GM19372 (cell line): ENCODE results near the gene GALNT15.

Experiments
- ATAC-seq: cut with Tn5 transposase; IDR thresholded peaks from one replicate; pipeline ENCODE4 v1.9.1; 2021; ENCODE audit warnings: mild to moderate bottlenecking, low read depth, moderate library complexity; ENCODE audit not compliant: unreplicated experiment

GALNT15 gene, protein sequence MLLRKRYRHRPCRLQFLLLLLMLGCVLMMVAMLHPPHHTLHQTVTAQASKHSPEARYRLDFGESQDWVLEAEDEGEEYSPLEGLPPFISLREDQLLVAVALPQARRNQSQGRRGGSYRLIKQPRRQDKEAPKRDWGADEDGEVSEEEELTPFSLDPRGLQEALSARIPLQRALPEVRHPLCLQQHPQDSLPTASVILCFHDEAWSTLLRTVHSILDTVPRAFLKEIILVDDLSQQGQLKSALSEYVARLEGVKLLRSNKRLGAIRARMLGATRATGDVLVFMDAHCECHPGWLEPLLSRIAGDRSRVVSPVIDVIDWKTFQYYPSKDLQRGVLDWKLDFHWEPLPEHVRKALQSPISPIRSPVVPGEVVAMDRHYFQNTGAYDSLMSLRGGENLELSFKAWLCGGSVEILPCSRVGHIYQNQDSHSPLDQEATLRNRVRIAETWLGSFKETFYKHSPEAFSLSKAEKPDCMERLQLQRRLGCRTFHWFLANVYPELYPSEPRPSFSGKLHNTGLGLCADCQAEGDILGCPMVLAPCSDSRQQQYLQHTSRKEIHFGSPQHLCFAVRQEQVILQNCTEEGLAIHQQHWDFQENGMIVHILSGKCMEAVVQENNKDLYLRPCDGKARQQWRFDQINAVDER

DNA sequence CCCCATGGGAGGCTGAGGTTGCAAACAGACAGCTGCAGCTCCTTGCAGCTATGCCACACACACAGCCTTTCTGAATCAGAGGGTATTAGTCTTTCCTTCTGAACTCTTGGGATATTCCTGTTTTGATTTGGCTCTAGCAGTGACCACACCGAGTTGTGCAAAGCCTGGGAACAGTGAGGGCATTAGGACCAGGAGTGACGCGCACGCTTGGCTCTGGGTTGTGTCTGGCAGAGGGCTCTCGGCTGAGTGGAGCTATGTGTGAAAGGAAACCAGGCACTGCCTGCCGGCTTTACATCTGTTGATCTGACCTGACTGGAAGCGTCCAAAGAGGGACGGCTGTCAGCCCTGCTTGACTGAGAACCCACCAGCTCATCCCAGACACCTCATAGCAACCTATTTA lies at the start of gene GALNT15:
Gene GALNT15, plus strand, starts transcription at position 292 of the 400 bp plus-strand sequence. CDS start 472 bp downstream, outside the sequence.
- ATAC-seq: no peak

DNA sequence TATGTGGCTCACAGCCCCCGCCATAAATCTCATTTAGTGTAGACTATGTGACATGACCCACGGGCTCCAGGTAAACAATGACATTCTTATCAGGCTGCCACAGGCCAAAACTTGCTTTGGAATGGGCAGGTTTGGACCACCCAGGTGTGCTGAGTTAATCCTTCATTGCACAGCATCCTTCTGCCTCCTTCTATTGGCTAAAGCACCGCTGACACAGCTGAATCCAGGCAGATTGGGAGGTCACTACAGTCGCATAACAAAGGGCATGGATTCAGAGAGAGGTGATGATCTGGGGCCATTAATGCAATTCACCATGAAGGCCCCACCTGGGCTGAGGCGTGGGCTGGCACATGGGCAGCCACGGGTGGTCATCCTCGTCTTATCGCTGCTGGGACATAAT lies 47.8 kb upstream of the GALNT15 start:
- no peak for ATAC-seq

DNA sequence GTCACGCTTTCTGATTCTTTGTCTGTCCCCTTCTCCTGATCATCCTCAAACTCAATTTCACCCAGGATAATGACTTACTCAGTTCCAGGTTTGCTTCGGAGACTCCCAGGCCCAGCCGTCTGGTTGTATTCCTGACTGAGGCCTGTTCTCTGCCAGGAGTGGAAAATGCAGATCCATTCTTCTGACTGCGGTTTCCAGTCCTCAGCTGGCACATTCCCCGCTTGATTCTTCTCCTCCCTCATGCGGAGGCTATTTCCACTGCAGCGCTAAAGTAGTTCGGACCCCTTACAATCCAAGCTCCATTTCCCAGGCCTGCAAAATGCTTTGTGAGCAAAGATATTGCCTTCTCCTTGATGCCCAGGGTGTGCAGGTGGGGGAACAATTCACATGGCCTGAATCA lies 47.2 kb upstream of the GALNT15 start:
- no peak for ATAC-seq

DNA sequence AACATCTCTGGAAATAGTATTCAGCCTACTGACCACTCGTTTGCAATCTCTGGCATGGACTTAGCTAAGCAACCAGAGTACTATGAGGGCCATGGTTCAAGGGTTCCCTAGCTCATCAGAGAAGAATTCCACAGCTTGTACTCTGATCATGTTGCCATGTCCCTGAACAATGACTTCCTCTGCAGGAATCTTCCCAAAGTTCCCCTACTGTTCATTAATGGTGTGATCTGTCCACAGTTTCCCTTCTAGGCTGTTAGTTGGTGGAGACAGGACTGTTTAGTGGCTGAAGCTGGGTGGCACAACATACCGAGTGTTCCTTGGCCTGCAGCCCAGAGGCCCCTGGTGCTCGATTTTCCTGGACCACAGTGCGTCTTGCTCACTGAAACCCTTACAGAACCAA lies 44.4 kb upstream of the GALNT15 start:
- ATAC-seq: no peak

DNA sequence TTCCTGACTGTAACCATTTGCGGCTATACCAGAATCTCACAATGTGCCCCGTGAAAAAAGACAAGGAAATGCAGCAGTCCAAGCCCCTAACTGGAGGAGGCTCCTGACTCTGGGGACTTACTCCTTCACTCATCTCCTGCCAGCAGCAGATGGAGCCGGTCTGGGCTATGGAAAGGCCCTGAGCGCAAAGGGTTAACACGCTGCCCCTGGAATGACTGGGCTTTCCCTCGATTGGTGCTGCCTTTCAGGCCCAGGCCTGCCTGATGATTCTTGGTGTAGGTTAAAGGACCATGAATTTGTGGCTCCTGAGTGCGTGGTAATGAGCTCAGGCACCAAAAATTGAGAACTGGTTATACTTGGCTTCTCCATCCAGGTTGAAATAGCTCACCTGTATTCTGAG lies 42.3 kb upstream of the GALNT15 start:
- ATAC-seq: no peak

DNA sequence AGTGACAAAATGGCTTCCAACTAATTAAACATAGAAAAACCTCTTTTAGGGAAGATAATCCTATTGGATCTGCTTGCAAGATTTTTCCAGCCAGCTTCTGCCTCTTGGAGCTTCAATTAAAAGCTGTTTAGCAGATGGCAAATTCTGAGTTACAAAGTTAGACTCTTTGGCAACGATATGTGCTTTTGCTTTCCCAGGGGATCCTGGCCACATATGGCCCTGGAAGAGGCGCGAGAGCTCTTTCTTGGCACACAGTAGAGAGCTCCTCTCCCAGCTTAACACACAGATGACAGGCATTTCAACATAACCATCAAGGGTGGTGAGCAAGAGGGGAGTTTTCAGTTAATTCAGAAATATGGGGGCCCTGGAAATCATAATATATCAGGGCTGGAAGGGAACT lies 41.6 kb upstream of the GALNT15 start:
- ATAC-seq: no peak

DNA sequence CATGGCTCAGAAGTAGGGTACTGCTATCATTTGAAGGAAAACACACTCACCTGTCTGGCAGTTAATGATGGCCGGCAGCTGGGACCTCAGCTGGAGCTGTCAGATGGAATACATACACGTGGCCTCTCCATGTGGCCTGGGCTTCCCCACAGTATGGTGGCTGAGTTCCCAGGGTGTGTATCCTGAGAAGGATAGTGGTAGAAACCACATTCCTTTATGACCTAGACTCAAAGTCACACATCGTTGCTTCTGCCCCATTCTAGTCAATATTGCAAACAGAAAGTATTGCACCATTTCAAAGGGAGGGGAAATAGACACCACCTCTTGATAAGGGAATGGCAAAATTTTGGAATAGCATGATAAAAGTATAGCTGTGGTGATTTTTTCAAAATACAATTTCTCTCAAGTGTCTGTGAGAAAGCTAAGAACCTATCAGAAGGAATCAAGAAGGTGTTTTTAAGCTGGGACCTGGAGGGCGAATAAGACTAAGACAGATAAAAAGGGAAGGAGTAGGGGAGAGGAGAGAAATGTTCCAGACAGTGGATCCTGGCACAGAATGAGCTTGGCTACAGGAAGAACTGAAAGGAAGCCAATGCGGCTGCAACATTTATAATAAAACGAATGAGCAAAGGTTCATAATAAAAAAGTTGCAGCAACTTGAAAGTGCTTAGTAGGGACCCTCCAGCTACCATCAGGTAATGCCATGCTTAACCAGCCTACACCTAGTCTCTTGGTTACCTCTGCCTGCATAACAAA lies 40.1 kb upstream of the GALNT15 start:
- no peak for ATAC-seq

DNA sequence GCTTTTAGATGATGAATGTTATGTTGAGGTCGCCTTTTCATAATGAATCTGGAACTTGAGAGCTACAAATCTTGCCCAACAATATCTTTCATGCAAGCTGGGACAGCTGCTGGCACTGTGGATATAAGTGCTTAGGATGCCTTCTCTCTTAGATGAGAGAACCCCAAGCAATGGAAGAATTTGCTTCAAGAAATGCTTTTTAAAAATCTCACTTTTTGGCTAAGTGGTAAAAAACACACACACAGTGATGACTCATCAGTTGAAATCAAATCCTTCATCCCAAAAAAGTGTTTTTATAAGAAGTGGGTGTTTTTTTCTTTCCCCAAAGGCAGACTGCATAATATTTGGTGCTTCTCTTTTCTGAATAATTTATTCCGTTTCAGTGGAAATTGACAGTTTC lies 38.4 kb upstream of the GALNT15 start:
- ATAC-seq: no peak

DNA sequence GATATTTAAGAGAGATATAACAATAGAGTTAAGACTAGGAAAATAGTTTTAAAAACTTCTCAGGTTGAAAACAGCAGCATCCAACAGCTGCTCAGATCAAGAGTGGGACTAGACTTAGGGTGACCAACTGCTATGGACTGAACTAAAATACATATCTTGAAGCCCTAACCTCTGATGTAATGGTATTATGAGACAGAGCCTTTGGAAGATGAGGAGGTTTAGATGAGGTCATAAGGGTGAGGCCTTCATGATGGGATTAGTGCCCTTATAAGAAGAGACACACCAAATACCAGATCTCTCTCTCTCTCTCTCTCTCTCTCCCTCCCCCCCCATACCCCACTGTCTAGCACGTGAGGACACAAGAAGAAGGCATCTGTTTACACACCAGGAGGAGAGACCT lies 37.4 kb upstream of the GALNT15 start:
- ATAC-seq: no peak

DNA sequence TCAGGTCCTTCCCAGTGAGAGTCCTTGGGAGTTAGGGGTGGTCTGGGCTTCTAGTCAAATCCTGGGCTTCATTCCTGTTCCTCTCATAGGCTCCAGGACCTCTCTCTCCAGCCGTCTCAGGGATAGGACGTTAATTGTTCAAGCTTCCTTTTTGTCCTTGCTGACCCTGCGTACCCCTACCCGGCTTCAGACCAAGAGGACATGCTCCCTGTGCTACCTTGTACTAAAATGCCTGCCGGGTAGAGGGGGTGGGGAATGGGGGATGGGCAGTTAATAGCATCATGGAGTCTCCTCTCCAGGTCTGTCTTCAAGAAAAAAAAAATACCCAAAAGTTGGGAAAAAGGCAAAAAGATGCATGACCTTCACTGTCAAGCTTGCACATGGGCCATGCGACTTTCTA lies 36.5 kb upstream of the GALNT15 start:
- no peak for ATAC-seq

DNA sequence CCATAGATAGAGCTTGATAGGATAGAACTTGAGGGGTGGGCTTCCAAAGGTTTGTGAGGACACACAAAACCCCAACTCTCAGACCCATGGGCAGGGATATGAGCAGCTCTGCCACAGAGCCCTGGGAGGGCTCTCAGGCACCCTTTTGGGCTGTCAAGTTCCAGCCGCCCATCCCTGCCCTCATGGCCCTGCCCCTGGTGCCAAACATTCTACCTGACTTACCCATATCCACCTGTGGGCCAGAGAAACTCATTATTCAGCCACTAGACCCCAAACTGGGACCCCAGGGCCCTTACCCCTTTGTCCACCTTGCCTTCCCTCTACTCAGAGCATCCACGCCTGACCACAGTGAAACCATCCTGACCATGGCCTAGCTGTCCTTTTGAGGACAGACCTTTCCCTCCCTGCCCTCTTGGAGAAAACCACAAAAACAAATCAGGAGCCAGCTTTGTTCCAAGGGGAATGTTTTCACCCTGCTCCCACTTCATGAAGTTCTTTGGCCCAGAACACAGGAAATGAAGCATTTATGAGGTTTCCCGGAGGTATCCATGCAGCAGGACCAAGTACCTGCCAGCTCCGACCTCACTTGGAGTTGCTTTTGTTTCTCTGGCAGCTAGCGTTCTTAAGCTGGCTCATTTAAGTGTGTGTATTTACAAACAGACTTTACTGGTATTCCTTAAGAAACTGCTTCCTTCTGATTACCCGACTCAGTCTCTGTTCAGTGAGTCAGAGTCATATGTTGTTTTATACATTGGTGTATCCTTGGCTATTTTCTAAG lies 34.2 kb upstream of the GALNT15 start:
- ATAC-seq: no peak

DNA sequence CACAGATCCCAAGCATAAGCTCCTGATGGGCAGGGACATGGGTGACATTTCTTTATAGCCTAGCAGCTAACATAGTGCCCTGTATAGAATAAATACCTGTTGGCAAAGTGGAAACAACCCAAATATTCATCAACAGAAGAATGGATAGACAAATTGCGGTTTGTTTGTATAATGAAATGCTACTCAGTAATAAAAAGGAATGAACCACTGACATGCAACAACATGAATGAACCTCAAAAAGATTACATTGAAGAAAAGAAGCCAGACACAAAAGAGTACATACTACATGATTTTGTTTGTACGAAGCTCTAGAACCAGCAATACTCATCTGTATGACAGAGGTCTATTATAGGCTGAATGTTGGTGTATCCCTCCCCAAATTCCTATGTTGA lies 33.6 kb upstream of the GALNT15 start:
- no peak for ATAC-seq

DNA sequence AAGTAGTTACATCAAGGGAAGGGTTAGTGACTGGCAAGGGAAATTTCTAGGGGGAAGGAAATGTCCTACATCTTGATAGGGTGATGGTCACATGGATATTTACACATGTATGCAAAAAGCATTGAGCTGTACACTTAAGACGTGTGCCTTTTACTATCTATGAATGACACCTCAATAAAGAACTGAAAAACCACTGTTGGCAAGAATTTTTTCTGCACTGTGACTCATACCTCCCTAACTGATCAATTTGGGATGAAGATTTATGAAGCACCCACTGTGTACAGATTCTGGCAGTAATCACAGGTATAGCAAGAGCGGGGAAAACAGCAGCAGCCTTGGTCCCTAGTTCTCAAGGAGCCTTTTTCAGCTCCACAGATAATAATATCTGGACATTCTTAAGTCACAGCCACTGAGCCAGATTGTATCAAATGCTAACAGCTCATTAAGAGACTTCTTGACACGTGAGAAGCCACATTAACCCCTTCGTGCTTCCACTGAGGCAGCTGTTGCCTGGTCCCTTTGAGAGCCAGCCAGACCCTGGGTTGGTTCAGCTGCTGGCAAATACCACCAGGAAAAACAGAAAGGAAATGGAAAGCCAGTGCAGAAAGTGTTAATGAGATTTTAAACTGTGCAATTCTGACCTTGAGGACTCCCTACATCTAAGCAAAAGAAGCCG lies 32.0 kb upstream of the GALNT15 start:
- ATAC-seq: no peak

DNA sequence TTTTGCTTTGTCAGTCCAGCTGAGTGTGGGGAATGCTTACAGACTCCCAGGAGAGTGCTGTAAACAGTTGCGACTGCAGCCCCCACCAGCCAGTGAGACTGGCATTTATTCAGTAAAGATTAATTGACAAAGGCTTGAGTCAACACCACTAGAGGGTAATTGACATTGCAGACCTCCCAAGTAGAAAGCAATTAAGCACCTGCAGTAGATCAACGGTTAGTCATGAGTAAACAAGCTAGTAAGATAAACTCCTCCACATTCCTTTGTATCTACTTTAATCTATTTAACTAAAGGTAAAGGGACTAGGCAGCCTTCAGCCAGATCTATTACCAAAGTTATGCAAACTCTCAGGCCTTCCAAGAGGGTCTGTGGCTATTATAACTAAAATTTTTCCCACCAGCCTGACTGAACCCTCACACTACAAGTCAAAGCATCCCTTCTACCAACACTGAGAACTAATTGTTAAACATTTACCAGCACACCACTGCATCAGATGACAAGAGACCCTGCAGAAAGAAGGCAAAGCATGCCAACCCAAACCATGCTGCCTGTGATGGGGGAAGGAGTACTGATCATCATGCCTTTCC lies 30.5 kb upstream of the GALNT15 start:
- no peak for ATAC-seq

DNA sequence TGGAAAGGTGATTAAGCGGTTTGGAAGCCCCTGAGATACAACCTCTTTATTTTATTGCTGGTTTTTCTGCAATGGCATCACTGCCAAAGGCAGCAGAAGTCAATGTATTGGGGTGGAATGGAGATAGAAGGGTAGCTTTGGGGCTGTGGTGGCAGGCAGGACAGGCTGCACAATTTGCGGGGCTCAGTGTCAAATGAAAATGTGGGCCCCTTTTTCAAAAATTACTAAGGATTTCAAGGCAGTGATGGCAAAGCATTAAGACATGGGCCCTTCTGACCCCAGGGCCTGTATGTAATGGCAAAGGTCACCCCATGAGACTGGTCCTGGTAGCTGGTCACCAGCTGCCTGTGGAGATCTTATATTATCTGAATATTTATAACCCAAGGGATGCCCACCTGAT lies 29.3 kb upstream of the GALNT15 start:
- ATAC-seq: no peak

DNA sequence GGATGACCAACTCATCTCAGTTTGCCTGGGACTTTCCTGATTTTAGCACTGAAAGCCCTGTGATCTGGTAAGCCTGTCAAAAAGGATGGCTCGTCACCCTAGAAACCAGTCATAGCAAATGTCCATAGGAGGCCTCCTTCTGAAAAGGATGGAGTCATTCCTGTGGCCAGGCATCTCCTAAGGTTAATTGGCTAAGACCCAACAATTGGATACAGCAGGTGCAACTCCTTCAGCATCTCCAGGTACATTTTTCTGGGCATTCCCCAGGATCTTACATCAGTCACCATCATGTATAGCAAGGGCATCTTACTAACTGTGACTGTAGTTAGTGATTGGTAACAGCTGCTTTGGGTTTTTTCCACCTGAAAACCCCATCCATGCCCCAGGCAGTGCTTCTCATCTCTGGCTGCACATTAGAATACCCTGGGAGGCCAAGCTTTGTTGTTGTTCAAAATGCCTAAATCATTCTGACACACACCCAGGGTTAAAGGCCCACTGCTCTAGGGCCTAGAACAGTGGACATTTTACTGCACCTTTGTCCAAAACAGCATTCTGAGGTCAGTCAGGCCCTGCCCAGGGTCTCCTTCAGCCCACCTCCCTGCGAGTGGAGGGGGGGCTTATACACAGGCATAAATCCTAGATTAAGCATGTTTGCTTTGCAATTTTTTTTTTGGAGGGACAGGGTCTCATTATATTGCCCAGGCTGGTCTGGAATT lies 28.3 kb upstream of the GALNT15 start:
- no peak for ATAC-seq

DNA sequence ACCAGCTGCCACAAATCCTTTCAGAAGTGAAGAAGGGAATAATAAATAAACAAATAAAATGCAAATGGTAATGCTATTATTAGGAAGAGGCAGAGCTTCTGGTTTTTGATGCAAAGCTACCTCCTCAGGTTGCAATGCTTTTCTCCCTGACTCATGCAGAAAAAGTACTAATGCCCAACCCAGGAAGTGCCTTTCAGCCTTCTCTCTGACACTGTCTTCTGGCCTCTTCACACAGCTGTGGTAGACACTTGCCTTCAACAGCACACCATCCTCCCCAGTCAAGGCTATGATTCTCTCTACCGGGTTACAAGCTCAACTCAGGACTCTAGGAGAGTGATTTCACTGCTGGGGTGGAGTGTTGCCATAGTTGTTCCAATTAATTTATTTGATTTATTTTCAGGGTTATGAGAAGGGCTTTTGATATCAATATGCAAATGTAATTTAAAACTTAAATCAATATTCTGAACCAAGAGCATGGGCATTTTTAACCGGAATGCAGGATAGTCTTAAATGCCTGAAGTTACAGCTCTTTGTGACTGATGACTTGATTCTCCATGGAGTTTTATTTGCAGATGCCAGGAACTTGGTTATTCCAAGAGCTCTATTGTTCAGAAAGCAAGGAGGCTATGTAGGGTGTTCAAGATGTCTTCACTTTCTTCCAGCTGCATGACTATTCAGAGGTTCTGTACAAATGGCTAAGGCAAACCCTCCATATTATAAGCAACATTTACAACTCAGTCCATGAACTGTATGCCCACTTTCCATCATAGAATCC lies 27.1 kb upstream of the GALNT15 start:
- no peak for ATAC-seq

DNA sequence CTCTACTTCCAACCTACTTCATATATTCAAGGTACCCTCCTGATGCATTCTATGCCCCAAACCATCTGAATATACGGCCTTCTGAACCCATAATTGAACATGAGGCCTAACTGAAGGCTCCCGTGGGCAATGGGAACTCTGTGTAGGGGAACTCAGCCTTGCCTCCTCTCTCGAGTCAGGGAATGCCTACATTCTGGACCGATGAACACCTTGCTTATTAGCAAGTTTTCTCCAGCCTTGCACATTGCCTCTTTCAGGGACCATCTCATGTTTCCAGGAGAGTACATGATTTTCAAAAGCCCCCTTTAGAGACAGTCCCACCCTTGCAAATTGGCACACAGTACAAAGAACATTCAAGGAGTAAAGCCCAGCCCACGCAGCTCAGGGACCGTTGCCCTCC lies 26.3 kb upstream of the GALNT15 start:
- ATAC-seq: no peak
